K562 (cell line): ENCODE results near the gene IP6K1. TPM values are rescaled to one million over a fixed set of nuclear protein-coding genes. Genes with fewer than 3 reads are reported as not detected.

ENCODE experiments used
- ASH1L ChIP-seq: fragments of 450-650 bp; IDR thresholded peaks from 2 replicates; pipeline ENCODE4 v1.6.1; 2018; ENCODE audit warnings: borderline replicate concordance, mild to moderate bottlenecking, low read depth; ENCODE audit not compliant: partially characterized antibody
- BMI1 ChIP-seq: fragments of 150-350 bp; IDR thresholded peaks from 2 replicates; pipeline ENCODE4 v1.6.1; 2014; ENCODE audit warnings: low read length
- DIDO1 ChIP-seq: fragments of 450-650 bp; IDR thresholded peaks from 2 replicates; pipeline ENCODE4 v1.6.1; 2016; ENCODE audit warnings: low read depth, missing biosample characterization, missing genetic modification characterization
- E2F3 ChIP-seq: fragments of 250-450 bp; sonication (Bioruptor Pico); IDR thresholded peaks from 2 replicates; pipeline ENCODE4 v1.4.0; 2020; ENCODE audit warnings: mild to moderate bottlenecking
- FOXK1 ChIP-seq: sonication (generic); formaldehyde crosslinking; IDR thresholded peaks from 2 replicates; pipeline ENCODE4 v1.8.0; 2022; ENCODE audit warnings: missing genetic modification reagents, mild to moderate bottlenecking, borderline replicate concordance
- FUS ChIP-seq: fragments of 200-400 bp; formaldehyde crosslinking; optimal IDR thresholded peaks from 2 replicates; pipeline ENCODE3; 2017; ENCODE audit warnings: low read depth, low read length
- GATAD2A ChIP-seq: fragments of 450-650 bp; IDR thresholded peaks from 2 replicates; pipeline ENCODE4 v1.6.1; 2017
- GTF2E2 ChIP-seq: fragments of 200-800 bp; sonication (Bioruptor generic); IDR thresholded peaks from 2 replicates; pipeline ENCODE4 v1.6.1; 2016; ENCODE audit warnings: missing genetic modification characterization, missing compliant biosample characterization
- HINFP ChIP-seq: fragments of 450-650 bp; conservative IDR thresholded peaks from 2 replicates; pipeline ENCODE4 v1.6.1; 2016; ENCODE audit warnings: missing genetic modification characterization, low read depth, mild to moderate bottlenecking, control low read depth, missing compliant biosample characterization
- HMBOX1 ChIP-seq: sonication (generic); IDR thresholded peaks from 2 replicates; pipeline ENCODE4 v1.6.1; 2016
- KLF6 ChIP-seq: fragments of 250-450 bp; sonication (Bioruptor Pico); IDR thresholded peaks from 2 replicates; pipeline ENCODE4 v1.4.0; 2020; ENCODE audit warnings: mild to moderate bottlenecking, moderate library complexity, borderline replicate concordance
- NKRF ChIP-seq: fragments of 450-650 bp; IDR thresholded peaks from 2 replicates; pipeline ENCODE4 v1.6.1; 2016; ENCODE audit warnings: borderline replicate concordance
- PYGO2 ChIP-seq: fragments of 450-650 bp; IDR thresholded peaks from 2 replicates; pipeline ENCODE4 v1.6.1; 2016; ENCODE audit warnings: mild to moderate bottlenecking, missing genetic modification characterization, moderate library complexity, missing compliant biosample characterization
- RAD51 ChIP-seq: fragments of 450-650 bp; IDR thresholded peaks from 2 replicates; pipeline ENCODE4 v1.7.1; 2016; ENCODE audit warnings: low read depth, mild to moderate bottlenecking, borderline replicate concordance
- RBBP5 ChIP-seq: fragments of 200-600 bp; sonication (generic); IDR thresholded peaks from 2 replicates; pipeline ENCODE4 v1.6.1; 2012; ENCODE audit warnings: borderline replicate concordance, mild to moderate bottlenecking, low read length, control low read depth, inconsistent platforms; ENCODE audit not compliant: insufficient read depth, poor library complexity, severe bottlenecking
- RBM22 ChIP-seq: fragments of 200-400 bp; formaldehyde crosslinking; IDR thresholded peaks from 2 replicates; pipeline ENCODE4 v1.6.1; 2018; ENCODE audit warnings: low read length, low read depth; ENCODE audit not compliant: poor library complexity, severe bottlenecking
- SMAD1 ChIP-seq: fragments of 150-350 bp; IDR thresholded peaks from 2 replicates; pipeline ENCODE4 v1.6.1; 2014; ENCODE audit warnings: low read length, low read depth; ENCODE audit not compliant: partially characterized antibody
- SRSF1 ChIP-seq: fragments of 200-400 bp; formaldehyde crosslinking; IDR thresholded peaks from 2 replicates; pipeline ENCODE4 v1.6.1; 2017; ENCODE audit warnings: mild to moderate bottlenecking, low read depth, low read length, moderate library complexity
- TAF9B ChIP-seq: fragments of 450-650 bp; IDR thresholded peaks from 2 replicates; pipeline ENCODE4 v1.6.1; 2018; ENCODE audit warnings: mild to moderate bottlenecking; ENCODE audit not compliant: partially characterized antibody
- TAL1 ChIP-seq: fragments of 450-650 bp; IDR thresholded peaks from 2 replicates; pipeline ENCODE4 v1.6.1; 2016; ENCODE audit warnings: mild to moderate bottlenecking
- ZKSCAN1 ChIP-seq: fragments of 150-350 bp; IDR thresholded peaks from 2 replicates; pipeline ENCODE4 v1.6.1; 2016; ENCODE audit warnings: low read depth, low read length
- ZNF146 ChIP-seq: IDR thresholded peaks from one replicate; pipeline ENCODE4 v1.6.1; 2018; ENCODE audit warnings: missing compliant biosample characterization; ENCODE audit not compliant: unreplicated experiment
- ZNF668 ChIP-seq: fragments of 250-450 bp; sonication (Bioruptor Pico); IDR thresholded peaks from 2 replicates; pipeline ENCODE4 v1.8.0; 2022; ENCODE audit warnings: mild to moderate bottlenecking, inconsistent platforms
- polyA plus RNA-seq, 8 experiments: library from polyadenylated mRNA; depleted of rRNA in 4 of 8; stranded (reverse) in 5 of 8; unstranded in 3 of 8; fragments of >200 nt; fragmentation: Nextera tagmentation in 2 of 8; fragmentation: Illumina TruSeq in 1 of 8; extraction: Ambion mirVana in 2 of 8; extraction: Trizol in 1 of 8; gene quantifications; 2 replicates each; pipeline versions ENCODE4 v1.2.1 to v1.2.3, GENCODE V29; 2011 to 2014; ENCODE audit warnings: inconsistent platforms in 1 of 8, missing spikeins in 1 of 8
- total RNA-seq, 7 experiments: library from RNA; depleted of rRNA in 6 of 7; stranded (reverse); fragments of >200 nt in 6 of 7; fragmentation: Illumina TruSeq in 2 of 7; extraction: Trizol in 2 of 7; gene quantifications; 2 replicates each; pipeline versions ENCODE4 v1.2.1 to v1.2.3, GENCODE V29; 2011 to 2021; ENCODE audit warnings: low replicate concordance in 1 of 7

The IP6K1 gene
- total and polyA plus RNA-seq, 9 of the 15 experiments (the other 6 are each of a cell fraction or from before 2014, with no cell fraction given), result 0.46 to 29.2 (median 13.1) TPM

- TF ChIP-seq RBM22, result peak; percentile 88
- peak; percentile 32 for TF ChIP-seq RBBP5
- no peak for TF ChIP-seq HMBOX1
- no peak for TF ChIP-seq GATAD2A
- no peak for TF ChIP-seq ZNF668 (CRISPR knock-in tag)
- no peak for TF ChIP-seq SRSF1
- no peak for TF ChIP-seq PYGO2
- peak; percentile 55; the same call in 1 of the 2 replicates for TF ChIP-seq NKRF
- no peak for TF ChIP-seq DIDO1 (tag)
- peak; percentile 60; the same call in 1 of the 2 replicates for TF ChIP-seq FOXK1 (CRISPR knock-in tag)
- peak; percentile 93 for TF ChIP-seq HINFP (tag)
- TF ChIP-seq SMAD1, result no peak
- no peak for TF ChIP-seq TAF9B
- no peak for TF ChIP-seq GTF2E2 (tag)
- no peak for TF ChIP-seq E2F3 (CRISPR knock-in tag)
- TF ChIP-seq BMI1, result no peak
- no peak for TF ChIP-seq ZKSCAN1
- TF ChIP-seq FUS, result no peak
- peak; percentile 11; the same call in 1 of the 2 replicates for TF ChIP-seq RAD51
- peak; percentile 58; the same call in 1 of the 2 replicates for TF ChIP-seq KLF6 (CRISPR knock-in tag)
- no peak for TF ChIP-seq ZNF146 (CRISPR knock-in tag)
- TF ChIP-seq ASH1L, result no peak
- no peak for TF ChIP-seq TAL1
Measured at GRCh38 chr3:49723628-49724551, 62.5 kb downstream of the IP6K1 start, which contains the start of gene GMPPB (continued).
